ENCODE data around the gene PARP3.

DNA sequence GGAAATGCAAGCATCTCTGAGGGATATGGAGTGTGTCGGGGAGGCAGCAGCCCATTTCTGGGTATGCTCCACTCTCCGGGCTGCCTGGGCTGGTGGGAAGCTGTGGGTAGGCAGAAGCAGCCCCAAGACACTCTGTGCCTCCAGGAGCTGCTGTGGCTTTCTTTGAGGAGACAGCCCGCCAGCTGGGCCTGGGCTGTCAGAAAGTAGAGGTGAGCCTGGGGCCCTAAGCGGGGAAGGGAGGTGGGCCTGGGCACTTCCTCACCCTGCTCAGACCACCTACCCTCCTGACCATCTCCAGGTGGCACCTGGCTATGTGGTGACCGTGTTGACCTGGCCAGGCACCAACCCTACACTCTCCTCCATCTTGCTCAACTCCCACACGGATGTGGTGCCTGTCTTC, 42.9 kb downstream of the PARP3 start:
- TF ChIP-seq POLR2A (IDR thresholded peaks at IDR 0.05) = no peak
- no peak for TF ChIP-seq CTCF (IDR thresholded peaks at IDR 0.05)
- no peak for TF ChIP-seq POLR2AphosphoS5 (IDR thresholded peaks at IDR 0.05)

All from suprapubic skin (tissue), 4 donors.